ENCODE data around the gene F10. TPM values are rescaled to one million over a fixed set of nuclear protein-coding genes. Genes with fewer than 3 reads are reported as not detected.

Gene F10
- total and polyA plus RNA-seq, 4 donors = 3.2 to 19.9 (median 5.4) TPM

DNA sequence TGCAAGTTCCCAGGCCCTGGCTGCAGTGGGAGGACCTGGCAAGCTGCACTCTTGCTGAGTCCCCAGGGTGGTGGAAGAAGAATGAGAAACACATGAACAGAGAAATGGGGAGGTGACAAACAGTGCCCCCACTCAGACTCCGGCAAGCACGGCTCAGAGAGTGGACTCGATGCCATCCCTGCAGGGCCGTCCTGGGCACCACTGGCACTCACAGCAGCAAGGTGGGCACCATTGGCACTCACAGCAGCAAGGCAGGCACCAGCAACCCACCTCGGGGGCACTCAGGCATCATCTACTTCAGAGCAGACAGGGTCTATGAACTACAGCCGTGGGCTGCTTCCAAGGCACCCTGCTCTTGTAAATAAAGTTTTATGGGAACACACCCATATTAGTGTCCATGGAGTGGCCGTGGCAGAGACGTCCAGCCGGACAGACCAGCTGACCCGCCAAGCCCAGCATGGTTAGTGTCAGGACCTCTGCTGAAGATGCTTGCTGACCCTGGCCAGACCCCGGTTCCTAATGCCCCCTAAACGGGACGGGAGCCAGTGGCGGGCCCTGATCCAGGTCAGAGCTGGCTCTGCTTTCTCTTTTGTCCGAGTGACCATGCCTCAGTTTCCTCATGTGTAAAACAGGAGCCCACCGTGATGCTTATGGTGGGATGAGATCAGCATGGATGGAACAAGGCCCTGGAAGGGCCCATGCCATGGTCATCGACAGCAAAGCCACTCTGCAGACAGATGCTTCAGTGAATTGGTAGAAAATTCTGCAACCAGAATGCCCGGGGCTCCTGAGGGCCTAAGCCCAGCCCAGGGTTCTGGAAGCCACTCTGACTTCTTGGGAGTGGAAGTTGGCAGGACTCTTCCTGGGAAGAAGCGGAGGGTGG lies 2.1 kb upstream of the F10 start:
- Histone ChIP-seq H3K27ac (ENCODE audit: low read depth, low read length) (no peak overlapping the region), H3K27me3 (ENCODE audit: control insufficient read depth, insufficient read depth, low read length) (no peaks in the 10 kb centered on the region), H3K4me1 (ENCODE audit: control insufficient read depth, insufficient read depth, low read length) (peaks cover 11% of the 10 kb centered on the region), H3K4me3 (ENCODE audit: low read depth, low read length) (no peak overlapping the region), H3K36me3 (ENCODE audit: control insufficient read depth, insufficient read depth, low read length) (peaks cover 2% of the 10 kb centered on the region), H3K9me3 (ENCODE audit: control insufficient read depth, insufficient read depth, low read length) (no peaks in the 10 kb centered on the region)
- no peak for DNase-seq (ENCODE audit: low read depth in 4 of 6, low spot score in 6 of 6)
- WGBS (ENCODE audit: insufficient coverage) = 93% methylated on average over 18 of the region's 19 CpGs

DNA sequence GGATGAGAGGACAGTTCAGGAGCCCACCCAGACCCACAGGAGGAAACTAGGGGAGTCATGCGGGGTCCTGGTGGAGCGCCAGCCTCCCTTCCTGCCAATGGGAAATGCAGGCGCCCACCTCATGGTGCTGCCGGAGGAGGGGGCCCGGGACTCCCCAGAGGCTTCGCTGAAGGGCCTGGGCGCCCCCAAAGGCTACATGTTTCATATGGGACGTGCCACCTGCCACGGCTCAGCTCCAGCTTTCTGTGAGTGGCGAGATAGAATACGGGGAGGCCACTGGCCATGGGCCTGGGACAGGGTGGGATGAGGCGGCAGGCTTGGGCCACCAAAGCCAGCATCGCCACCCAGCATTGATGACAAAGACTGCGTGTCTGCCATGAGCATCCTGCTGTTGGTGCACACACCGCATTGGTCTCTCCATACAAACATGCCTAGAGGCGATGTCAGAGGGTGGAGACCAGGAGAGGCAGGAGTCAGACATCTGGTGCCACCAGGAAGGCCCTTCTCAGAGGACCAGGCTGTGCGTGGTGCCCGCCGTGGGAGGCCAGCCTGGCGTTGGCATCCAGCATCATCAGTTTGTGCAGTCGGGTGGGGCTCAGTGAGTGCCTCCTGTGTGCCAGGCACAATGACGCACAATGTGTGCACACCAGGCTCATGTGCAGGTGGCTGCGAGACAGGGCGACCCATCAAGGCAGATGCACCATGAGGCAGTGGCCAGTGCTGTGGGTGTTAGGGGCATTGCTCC lies 1.2 kb upstream of the F10 start:
- Histone ChIP-seq H3K36me3 (ENCODE audit: control insufficient read depth, insufficient read depth, low read length) (peaks cover 2% of the 10 kb centered on the region), H3K9me3 (ENCODE audit: control insufficient read depth, insufficient read depth, low read length) (no peaks in the 10 kb centered on the region), H3K27me3 (ENCODE audit: control insufficient read depth, insufficient read depth, low read length) (no peaks in the 10 kb centered on the region), H3K27ac (ENCODE audit: low read depth, low read length) (no peak overlapping the region), H3K4me3 (ENCODE audit: low read depth, low read length) (no peak overlapping the region), H3K4me1 (ENCODE audit: control insufficient read depth, insufficient read depth, low read length) (peaks cover 11% of the 10 kb centered on the region)
- DNase-seq (ENCODE audit: low read depth in 4 of 6, low spot score in 6 of 6) = no peak
- WGBS (ENCODE audit: insufficient coverage) = 96% methylated on average over 24 of the region's 24 CpGs

DNA sequence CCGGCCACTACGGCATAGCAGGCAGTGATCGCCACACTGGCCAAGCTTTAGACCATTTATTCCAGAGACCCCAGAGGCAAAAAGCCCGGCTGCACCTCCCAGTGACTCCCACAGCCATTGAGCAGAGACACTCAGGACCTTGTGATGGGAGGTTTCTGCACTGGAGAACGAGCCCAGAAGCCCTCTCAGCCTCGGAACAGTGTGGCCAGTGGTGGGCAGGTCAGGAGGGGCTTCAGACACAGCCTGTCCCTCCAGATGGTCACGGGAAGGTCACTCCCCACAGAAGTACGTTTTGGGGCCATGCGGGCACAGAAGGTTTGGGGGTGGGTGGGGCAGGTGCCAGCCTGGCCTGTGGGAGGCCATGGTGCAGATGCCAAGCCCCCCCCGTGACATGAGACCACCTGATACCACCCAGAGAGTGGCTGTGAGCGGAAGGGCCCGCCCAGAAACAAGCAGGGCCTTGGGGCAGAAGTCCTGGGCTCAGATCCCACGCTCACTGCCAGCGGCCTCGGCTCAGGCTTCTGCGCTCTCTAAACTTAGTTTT lies 599 bp upstream of the F10 start:
- no peak overlapping the region for H3K4me3 ChIP-seq (ENCODE audit: low read depth, low read length)
- no peak overlapping the region for H3K27ac ChIP-seq (ENCODE audit: low read depth, low read length)
- H3K4me1 ChIP-seq (ENCODE audit: control insufficient read depth, insufficient read depth, low read length) = peaks cover 11% of the 10 kb centered on the region
- H3K36me3 ChIP-seq (ENCODE audit: control insufficient read depth, insufficient read depth, low read length) = peaks cover 2% of the 10 kb centered on the region
- no peak for DNase-seq (ENCODE audit: low read depth in 4 of 6, low spot score in 6 of 6)
- no peaks in the 10 kb centered on the region for H3K9me3 ChIP-seq (ENCODE audit: control insufficient read depth, insufficient read depth, low read length)
- H3K27me3 ChIP-seq (ENCODE audit: control insufficient read depth, insufficient read depth, low read length) = no peaks in the 10 kb centered on the region
- 90% methylated on average over 8 of the region's 16 CpGs for WGBS (ENCODE audit: insufficient coverage)

DNA sequence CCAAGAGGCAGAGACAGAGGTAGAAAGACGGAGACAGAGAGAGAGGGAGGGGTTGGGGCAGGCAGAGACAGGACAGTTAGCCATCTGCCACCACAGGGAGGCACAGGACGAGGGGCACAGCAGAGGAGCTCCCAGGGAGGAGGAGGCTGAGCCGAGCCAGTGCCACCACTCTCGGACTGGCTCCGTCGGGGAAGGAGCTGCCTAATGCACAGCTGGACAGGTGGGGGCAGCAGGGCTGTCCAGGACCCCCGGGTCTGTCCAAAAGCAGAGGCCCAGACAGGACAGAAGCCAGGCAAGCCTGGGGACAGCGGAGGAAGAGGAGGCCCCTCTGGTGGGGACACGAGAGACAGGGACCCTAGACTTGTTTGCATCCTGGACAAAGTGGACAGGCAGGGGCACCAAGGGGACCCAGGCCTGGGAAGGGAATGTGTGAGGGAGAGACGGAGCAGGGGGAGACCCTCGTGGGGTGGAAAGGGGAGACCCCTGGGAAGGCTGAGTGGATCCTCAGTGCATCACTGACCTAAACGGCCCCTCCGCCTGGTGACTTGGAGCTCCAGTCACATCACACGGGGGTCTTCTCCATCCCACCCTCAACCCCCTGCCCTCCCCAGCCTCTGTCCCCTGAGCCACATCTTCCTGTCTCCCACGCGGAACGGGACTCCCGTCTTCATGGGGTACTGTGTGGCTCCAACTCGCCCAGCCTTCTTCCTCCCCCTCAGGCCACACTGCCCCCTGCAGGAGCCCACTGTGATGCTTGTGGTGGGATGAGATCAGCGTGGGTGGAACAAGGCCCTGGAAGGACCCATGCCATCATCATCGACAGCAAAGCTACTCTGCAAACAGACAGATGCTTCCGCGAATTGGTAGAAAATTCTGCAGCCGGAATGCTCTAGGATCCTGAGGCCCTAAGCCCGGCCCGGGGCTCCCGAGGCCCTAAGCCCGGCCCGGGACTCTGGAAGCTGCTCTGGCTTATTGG lies 915 bp downstream of the F10 start:
- Histone ChIP-seq H3K27me3 (ENCODE audit: control insufficient read depth, insufficient read depth, low read length) (no peaks in the 10 kb centered on the region), H3K4me1 (ENCODE audit: control insufficient read depth, insufficient read depth, low read length) (peaks cover 11% of the 10 kb centered on the region), H3K36me3 (ENCODE audit: control insufficient read depth, insufficient read depth, low read length) (no peaks in the 10 kb centered on the region), H3K9me3 (ENCODE audit: control insufficient read depth, insufficient read depth, low read length) (no peaks in the 10 kb centered on the region), H3K4me3 (ENCODE audit: low read depth, low read length) (no peak overlapping the region), H3K27ac (ENCODE audit: low read depth, low read length) (no peak overlapping the region)
- WGBS (ENCODE audit: insufficient coverage) = 78% methylated on average over 21 of the region's 29 CpGs
- DNase-seq (ENCODE audit: low read depth in 4 of 6, low spot score in 6 of 6) = no peak

DNA sequence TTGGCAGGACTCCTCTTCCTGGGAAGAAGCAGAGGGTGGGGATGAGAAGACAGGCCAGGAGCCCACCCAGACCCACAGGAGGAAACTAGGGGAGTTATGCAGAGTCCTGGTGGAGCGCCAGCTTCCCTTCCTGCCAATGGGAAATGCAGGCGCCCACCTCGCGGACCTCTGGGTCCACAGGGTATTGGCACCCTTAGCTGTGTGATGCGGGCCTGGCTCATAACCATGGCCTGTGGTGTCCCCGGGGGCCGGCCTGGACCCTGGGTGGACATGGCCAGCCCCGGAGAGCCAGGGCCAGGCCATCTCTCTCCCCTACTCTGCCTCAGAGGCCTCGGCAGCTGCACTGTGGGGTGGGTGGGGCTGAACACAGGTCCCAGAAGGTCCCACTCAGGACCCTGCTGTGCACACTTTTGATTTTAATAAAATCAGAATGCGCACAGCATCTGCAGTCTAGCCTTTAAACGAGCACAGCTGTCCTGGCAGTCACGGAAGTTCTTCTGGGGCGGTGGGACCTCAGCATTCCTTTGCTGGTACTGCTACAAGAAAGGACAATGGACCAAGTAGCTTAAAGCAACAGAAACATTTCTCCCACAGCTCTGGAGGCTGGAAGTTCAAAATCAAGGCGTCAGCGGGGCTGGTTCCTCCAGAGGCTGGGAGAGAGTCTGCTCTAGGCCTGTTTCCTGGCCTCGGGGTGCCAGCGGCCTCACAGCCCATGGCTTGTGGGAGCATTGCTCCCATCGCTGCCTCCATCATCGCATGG lies 1.8 kb downstream of the F10 start:
- H3K27me3 ChIP-seq (ENCODE audit: control insufficient read depth, insufficient read depth, low read length) = peaks cover 2% of the 10 kb centered on the region
- H3K4me1 ChIP-seq (ENCODE audit: control insufficient read depth, insufficient read depth, low read length) = peaks cover 12% of the 10 kb centered on the region
- DNase-seq (ENCODE audit: low read depth in 4 of 6, low spot score in 6 of 6) = no peak
- no peaks in the 10 kb centered on the region for H3K9me3 ChIP-seq (ENCODE audit: control insufficient read depth, insufficient read depth, low read length)
- no peaks in the 10 kb centered on the region for H3K36me3 ChIP-seq (ENCODE audit: control insufficient read depth, insufficient read depth, low read length)
- H3K4me3 ChIP-seq (ENCODE audit: low read depth, low read length) = no peak overlapping the region
- WGBS (ENCODE audit: insufficient coverage) = 94% methylated on average over 18 of the region's 19 CpGs
- no peak overlapping the region for H3K27ac ChIP-seq (ENCODE audit: low read depth, low read length)

DNA sequence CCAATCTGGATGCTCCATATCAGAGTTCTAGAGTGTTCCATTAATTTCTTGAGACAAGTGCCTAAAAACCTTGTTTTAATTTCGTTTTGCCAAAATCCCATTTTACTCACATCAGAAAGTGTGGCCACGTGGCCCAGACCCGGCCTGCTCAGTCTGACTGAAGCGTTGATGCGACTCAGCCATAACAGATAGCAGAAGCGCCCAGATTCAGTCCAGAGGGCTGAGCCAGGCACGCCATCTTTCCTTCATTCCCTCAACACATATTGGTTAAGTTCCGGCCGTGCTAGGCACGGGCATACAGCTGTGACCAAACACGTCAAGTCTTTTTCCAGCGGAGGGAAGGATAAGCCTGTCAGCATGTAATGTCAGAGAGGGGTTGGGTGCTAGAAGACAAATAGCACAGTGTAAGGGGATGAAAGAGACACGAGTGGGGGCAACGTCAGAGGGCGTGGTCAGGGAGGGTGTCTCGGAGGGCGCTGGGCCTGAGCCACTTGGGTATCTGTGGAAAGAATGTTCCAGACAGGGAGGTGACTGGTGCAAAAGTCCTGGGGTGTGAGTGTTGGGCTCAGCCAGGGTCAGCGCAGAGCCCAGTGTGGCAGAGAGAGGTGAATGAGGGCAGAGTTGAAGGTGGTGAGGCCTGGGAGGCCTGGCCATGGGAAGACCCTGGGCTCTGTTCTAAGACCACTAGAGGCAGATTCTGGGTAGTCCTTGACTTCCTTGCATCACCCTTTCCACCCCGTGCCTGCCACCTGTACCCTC lies 3.1 kb downstream of the F10 start:
- no peaks in the 10 kb centered on the region for H3K9me3 ChIP-seq (ENCODE audit: control insufficient read depth, insufficient read depth, low read length)
- no peak for DNase-seq (ENCODE audit: low read depth in 4 of 6, low spot score in 6 of 6)
- H3K36me3 ChIP-seq (ENCODE audit: control insufficient read depth, insufficient read depth, low read length) = no peaks in the 10 kb centered on the region
- H3K4me3 ChIP-seq (ENCODE audit: low read depth, low read length) = no peak overlapping the region
- no peak overlapping the region for H3K27ac ChIP-seq (ENCODE audit: low read depth, low read length)
- 88% methylated on average over 18 of the region's 19 CpGs for WGBS (ENCODE audit: insufficient coverage)
- H3K27me3 ChIP-seq (ENCODE audit: control insufficient read depth, insufficient read depth, low read length) = peaks cover 6% of the 10 kb centered on the region
- peaks cover 22% of the 10 kb centered on the region for H3K4me1 ChIP-seq (ENCODE audit: control insufficient read depth, insufficient read depth, low read length)

DNA sequence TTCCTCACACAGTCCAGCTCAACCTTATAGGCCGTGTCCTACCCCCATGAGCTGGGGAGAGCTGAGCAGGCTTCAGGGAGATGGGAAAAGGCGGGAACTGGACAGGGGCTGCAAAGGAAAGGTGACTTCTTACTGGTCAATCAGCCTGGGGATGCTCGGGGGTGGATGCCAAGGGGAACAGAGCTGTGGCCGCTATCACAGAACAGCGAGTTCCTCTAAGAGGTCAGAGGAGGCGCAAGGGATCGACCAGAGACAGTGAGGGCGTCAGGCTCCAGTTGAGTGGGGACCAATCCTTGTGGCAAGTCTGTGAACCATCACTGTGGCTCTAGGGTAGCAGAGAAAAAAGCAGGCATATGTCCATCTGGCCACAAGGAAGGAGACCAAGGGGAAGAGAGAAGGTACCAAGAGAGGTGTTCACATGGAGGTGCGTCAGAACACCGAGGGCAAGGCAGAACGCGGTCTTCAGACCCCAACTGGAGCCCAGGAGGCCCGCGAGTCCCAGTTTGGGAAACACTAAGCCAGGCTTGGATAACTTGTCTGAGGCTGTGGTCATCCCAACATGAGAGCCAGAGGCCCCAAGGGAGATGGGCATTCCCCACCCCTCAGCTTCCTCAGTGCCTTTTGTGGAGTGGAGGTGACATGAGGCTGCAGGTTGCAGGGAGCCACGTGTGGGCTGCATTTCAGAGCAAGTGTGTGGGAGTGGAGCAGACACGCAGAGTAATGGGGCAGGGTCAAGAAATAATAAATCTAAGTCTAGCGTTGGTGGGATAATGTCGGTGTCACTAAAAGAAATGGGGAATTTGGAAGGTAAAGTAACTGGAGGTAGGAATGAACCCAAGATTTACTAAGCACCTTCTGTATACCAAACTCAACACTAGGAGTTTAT lies 3.9 kb downstream of the F10 start:
- no peaks in the 10 kb centered on the region for H3K9me3 ChIP-seq (ENCODE audit: control insufficient read depth, insufficient read depth, low read length)
- WGBS (ENCODE audit: insufficient coverage) = 95% methylated on average over 13 of the region's 18 CpGs
- no peak for DNase-seq (ENCODE audit: low read depth in 4 of 6, low spot score in 6 of 6)
- no peak overlapping the region for H3K27ac ChIP-seq (ENCODE audit: low read depth, low read length)
- no peak overlapping the region for H3K4me3 ChIP-seq (ENCODE audit: low read depth, low read length)
- no peaks in the 10 kb centered on the region for H3K36me3 ChIP-seq (ENCODE audit: control insufficient read depth, insufficient read depth, low read length)
- H3K27me3 ChIP-seq (ENCODE audit: control insufficient read depth, insufficient read depth, low read length) = peaks cover 6% of the 10 kb centered on the region
- H3K4me1 ChIP-seq (ENCODE audit: control insufficient read depth, insufficient read depth, low read length) = peaks cover 22% of the 10 kb centered on the region

DNA sequence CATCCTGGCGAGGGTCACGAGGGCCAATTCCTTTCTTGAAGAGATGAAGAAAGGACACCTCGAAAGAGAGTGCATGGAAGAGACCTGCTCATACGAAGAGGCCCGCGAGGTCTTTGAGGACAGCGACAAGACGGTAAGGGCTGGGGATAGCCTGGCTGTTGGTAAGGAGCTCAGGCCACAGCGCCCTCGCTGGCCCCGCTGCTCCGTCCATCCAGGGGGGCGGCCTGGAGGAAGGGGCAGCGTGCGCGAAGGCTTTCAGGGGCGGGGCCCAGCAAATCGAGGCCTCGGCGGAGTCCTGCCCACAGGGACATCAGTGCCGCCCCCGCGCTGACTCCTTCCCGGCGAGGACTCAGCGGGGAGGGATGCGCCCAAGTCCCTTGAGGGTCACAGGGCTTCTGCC lies 6.9 kb downstream of the F10 start:
- Histone ChIP-seq H3K27ac (ENCODE audit: low read depth, low read length) (no peak overlapping the region), H3K4me1 (ENCODE audit: control insufficient read depth, insufficient read depth, low read length) (peaks cover 12% of the 10 kb centered on the region), H3K4me3 (ENCODE audit: low read depth, low read length) (peak overlapping the region; percentile 21), H3K36me3 (ENCODE audit: control insufficient read depth, insufficient read depth, low read length) (no peaks in the 10 kb centered on the region), H3K27me3 (ENCODE audit: control insufficient read depth, insufficient read depth, low read length) (peaks cover 6% of the 10 kb centered on the region), H3K9me3 (ENCODE audit: control insufficient read depth, insufficient read depth, low read length) (no peaks in the 10 kb centered on the region)
- no peak for DNase-seq (ENCODE audit: low read depth in 4 of 6, low spot score in 6 of 6)
- WGBS (ENCODE audit: insufficient coverage) = 67% methylated on average over 24 of the region's 27 CpGs

All from spinal cord (tissue), 10 donors.